HCT116 (cell line): Measurements from ENCODE around the gene TCAP. TPM values are rescaled to one million over a fixed set of nuclear protein-coding genes. Genes with fewer than 3 reads are reported as not detected.

Experiments used
- ATAC-seq: fragments of 200-7000 bp; cut with Tn5 transposase; 2 replicates; pipeline ENCODE4 v1.9.1; 2020; ENCODE audit warnings: mild to moderate bottlenecking, moderate library complexity
- BruUV-seq: library from RNA; stranded (reverse); fragments of 400-500 nt; replicated peaks from 2 replicates; lab custom pipeline; 2021; lab: Mats Ljungman, UMichigan
- CTCF ChIA-PET: fragments of 300-600 bp; sonication (Branson Sonifier 250); formaldehyde crosslinking; loops from one replicate; lab custom pipeline; 2021; ENCODE audit warnings: antibody characterized with exemption; lab: Charles Lee
- POLR2A ChIA-PET: fragments of 300-600, 350-600 bp; sonication (Branson Sonifier 250); formaldehyde crosslinking; loops from one replicate; lab custom pipeline; 2021; ENCODE audit warnings: antibody characterized with exemption; lab: Charles Lee
- RAD21 ChIA-PET, 2 experiments: fragments of 300-600 bp; sonication (Branson Sonifier 250); formaldehyde crosslinking; loops; one replicate each; lab custom pipeline; 2023; ENCODE audit warnings: low total read pairs in 2 of 2; ENCODE audit not compliant: uncharacterized antibody in 2 of 2, unreplicated experiment in 2 of 2, low non-redundant PET in 1 of 2; lab: Charles Lee
- DNase-seq: peaks from one replicate; pipeline ENCODE4 v3.0.0-alpha.2; 2010; ENCODE audit warnings: low read depth, low spot score
- H2AFZ ChIP-seq: fragments of 200-600 bp; shearing (Covaris generic), sonication (generic); 2 replicates; pipeline ENCODE4 v1.6.1; 2017; ENCODE audit warnings: low read depth, mixed run types, mixed read lengths, antibody characterized with exemption, low read length; ENCODE audit not compliant: poor library complexity, severe bottlenecking
- H3K27ac ChIP-seq: 2 replicates; pipeline ENCODE4 v1.5.1; 2012; ENCODE audit warnings: low read depth, low read length
- H3K27me3 ChIP-seq: fragments of 200-600 bp; sonication (generic); 2 replicates; pipeline ENCODE4 v1.6.1; 2016; ENCODE audit warnings: mixed run types, low read length, mixed read lengths; ENCODE audit not compliant: insufficient read depth
- H3K36me3 ChIP-seq, 2 experiments: fragments of 200-500 bp in 1 of 2; fragments of 200-600 bp in 1 of 2; sonication (Bioruptor generic) in 1 of 2; sonication (generic) in 1 of 2; 2 replicates each; pipeline versions ENCODE4 v1.5.1 to v1.6.1; 2014 to 2016; ENCODE audit warnings: low read length in 2 of 2, inconsistent platforms in 1 of 2, mixed read lengths in 1 of 2, mixed run types in 1 of 2; ENCODE audit not compliant: insufficient read depth in 2 of 2, control insufficient read depth in 1 of 2
- H3K4me1 ChIP-seq, 2 experiments: fragments of 200-600 bp in 1 of 2; sonication (generic) in 1 of 2; 2 replicates each; pipeline versions ENCODE4 v1.5.1 to v1.6.1; 2012 to 2017; ENCODE audit warnings: low read length in 2 of 2, inconsistent platforms in 1 of 2, mild to moderate bottlenecking in 1 of 2, mixed read lengths in 1 of 2, mixed run types in 1 of 2, moderate library complexity in 1 of 2; ENCODE audit not compliant: insufficient read depth in 2 of 2, control insufficient read depth in 1 of 2
- H3K4me2 ChIP-seq: fragments of 200-600 bp; sonication (generic); 2 replicates; pipeline ENCODE4 v1.6.1; 2017; ENCODE audit warnings: mixed run types, low read length, mixed read lengths
- H3K4me3 ChIP-seq, 2 experiments: fragments of 200-600 bp in 1 of 2; sonication (generic) in 1 of 2; replicated peaks in 1 of 2; 2 replicates each; pipeline ENCODE4 v1.5.1; 2011 to 2016; ENCODE audit warnings: low read length in 2 of 2, control low read depth in 1 of 2, low read depth in 1 of 2, mild to moderate bottlenecking in 1 of 2, mixed read lengths in 1 of 2, mixed run types in 1 of 2
- H3K79me2 ChIP-seq: fragments of 200-600 bp; sonication (generic); 2 replicates; pipeline ENCODE4 v1.6.1; 2017; ENCODE audit warnings: mild to moderate bottlenecking, mixed run types, low read length, moderate library complexity, mixed read lengths; ENCODE audit not compliant: insufficient read depth
- H3K9ac ChIP-seq: fragments of 200-600 bp; sonication (generic); 2 replicates; pipeline ENCODE4 v1.6.1; 2016; ENCODE audit warnings: low read length, mixed read lengths
- H3K9me2 ChIP-seq: fragments of 200-600 bp; sonication (generic), shearing (Covaris generic); 2 replicates; pipeline ENCODE4 v1.6.1; 2017; ENCODE audit warnings: mixed run types, mild to moderate bottlenecking, moderate library complexity; ENCODE audit not compliant: insufficient read depth
- H3K9me3 ChIP-seq, 2 experiments: fragments of 200-500 bp in 1 of 2; fragments of 200-600 bp in 1 of 2; sonication (Bioruptor generic) in 1 of 2; sonication (generic) in 1 of 2; 2 replicates each; pipeline ENCODE4 v1.6.1; 2014 to 2017; ENCODE audit warnings: low read length in 2 of 2, mixed read lengths in 2 of 2, inconsistent platforms in 1 of 2, low read depth in 1 of 2, mild to moderate bottlenecking in 1 of 2, mixed run types in 1 of 2, moderate library complexity in 1 of 2; ENCODE audit not compliant: control insufficient read depth in 1 of 2, insufficient read depth in 1 of 2
- H4K20me1 ChIP-seq: fragments of 200-600 bp; sonication (generic), shearing (Covaris generic); 2 replicates; pipeline ENCODE4 v1.6.1; 2017; ENCODE audit warnings: mixed run types, mild to moderate bottlenecking, moderate library complexity; ENCODE audit not compliant: insufficient read depth
- CEBPB ChIP-seq: IDR thresholded peaks from 2 replicates; pipeline ENCODE4 v1.6.1; 2012; ENCODE audit warnings: low read depth
- EZH2 ChIP-seq: fragments of 200-600 bp; sonication (generic); IDR thresholded peaks from 2 replicates; pipeline ENCODE4 v1.6.1; 2017; ENCODE audit warnings: antibody characterized with exemption, mixed run types
- EZH2phosphoT487 ChIP-seq: fragments of 200-600 bp; IDR thresholded peaks from 2 replicates; pipeline ENCODE4 v1.6.1; 2018; ENCODE audit warnings: antibody characterized with exemption, borderline replicate concordance
- JUND ChIP-seq: IDR thresholded peaks from 2 replicates; pipeline ENCODE4 v1.6.1; 2012
- REST ChIP-seq: IDR thresholded peaks from 2 replicates; pipeline ENCODE4 v1.6.1; 2012; ENCODE audit warnings: low read depth
- SP1 ChIP-seq: IDR thresholded peaks from 2 replicates; pipeline ENCODE4 v1.6.1; 2012; ENCODE audit warnings: low read depth
- SRF ChIP-seq: IDR thresholded peaks from 2 replicates; pipeline ENCODE4 v1.6.1; 2012; ENCODE audit warnings: low read depth
- intact Hi-C: fragments of 100-400 bp; cut with micrococcal nuclease; formaldehyde crosslinking; loops from 2 replicates; pipeline ENCODE4 v1.10.0; 2022
- total RNA-seq: library from RNA; stranded (reverse); gene quantifications from one replicate; pipeline ENCODE4 v1.2.1, GENCODE V29; 2021; ENCODE audit not compliant: unreplicated experiment

TCAP gene
- total RNA-seq, 1 experiment from 2014 or later, result 1.5 TPM

GRCh38 chr17:39695089-39695474 is 29.9 kb downstream of the TCAP start:
- no TSS peak for BruUV-seq
- H3K36me3 ChIP-seq, result no peaks in the 10 kb centered on the region
- no peak overlapping the region for H3K4me2 ChIP-seq
- H3K4me3 ChIP-seq, result no peak overlapping the region
- H3K9me3 ChIP-seq, result no peaks in the 10 kb centered on the region
- ChIA-PET POLR2A (no interaction called here), RAD21 (interaction anchor here in 1 of 2 experiments (0.5 kb wide), 1 partner anchor 250 kb away, joined by 3 read pairs; no protein-coding TSS in a partner anchor), CTCF (interaction anchor here (1.1 kb wide), 1 partner anchor 41 kb away, joined by 3 read pairs; no protein-coding TSS in a partner anchor)
- DNase-seq, result no peak
- H3K27me3 ChIP-seq, result no peaks in the 10 kb centered on the region
- H3K27ac ChIP-seq, result no peak overlapping the region
- no peak overlapping the region for H2AFZ ChIP-seq
- H4K20me1 ChIP-seq, result no peaks in the 10 kb centered on the region
- peaks cover 2% of the 10 kb centered on the region; the same call in 1 of the 2 replicates for H3K79me2 ChIP-seq
- ATAC-seq, result no peak
- peaks cover 7 to 12% of the 10 kb centered on the region in 2 experiments; a peak in 3 of 4 replicates for H3K4me1 ChIP-seq
- H3K9ac ChIP-seq, result no peak overlapping the region
- TF ChIP-seq SRF, result no peak
- no peak for TF ChIP-seq REST
- no peak for TF ChIP-seq SP1
- TF ChIP-seq EZH2phosphoT487, result no peak
- TF ChIP-seq CEBPB, result no peak
- no peak for TF ChIP-seq EZH2
- no peak for TF ChIP-seq JUND
- intact Hi-C loops, result no loop called here
- no peaks in the 10 kb centered on the region for H3K9me2 ChIP-seq
